IMR-90 (cell line): ENCODE measurements around the gene NDC80. TPM values are rescaled to one million over a fixed set of nuclear protein-coding genes. Genes with fewer than 3 reads are reported as not detected.

Experiments
- ATAC-seq: fragments of 200-7000 bp; cut with Tn5 transposase; 2 replicates; pipeline ENCODE4 v1.9.1; 2020; ENCODE audit warnings: low read depth, mild to moderate bottlenecking, moderate library complexity
- BruUV-seq: library from RNA; stranded (reverse); fragments of 400-500 nt; replicated peaks from 2 replicates; lab custom pipeline; 2021; lab: Mats Ljungman, UMichigan
- CTCF ChIA-PET: fragments of 300-600 bp; formaldehyde crosslinking; extraction: SDS; loops from one replicate; lab custom pipeline; 2021; ENCODE audit warnings: antibody characterized with exemption; lab: Yijun Ruan, JAX
- POLR2A ChIA-PET: fragments of 300-600 bp; sonication (Branson Sonifier 250); formaldehyde crosslinking; loops from one replicate; lab custom pipeline; 2022; ENCODE audit warnings: antibody characterized with exemption; ENCODE audit not compliant: unreplicated experiment; lab: Charles Lee
- DNase-seq: peaks from one replicate; pipeline ENCODE4 v3.0.0; 2013
- H2AFZ ChIP-seq: replicated peaks from 2 replicates; pipeline ENCODE3; 2013; ENCODE audit warnings: low read length, mild to moderate bottlenecking; ENCODE audit not compliant: poor library complexity
- H2AK5ac ChIP-seq: 2 replicates; pipeline ENCODE4 v1.6.1; 2013; ENCODE audit warnings: low read depth, low read length, inconsistent platforms
- H2AK9ac ChIP-seq: replicated peaks from 2 replicates; pipeline ENCODE3; 2013; ENCODE audit warnings: mild to moderate bottlenecking, low read depth, low read length, moderate library complexity; ENCODE audit not compliant: poor library complexity
- H2BK120ac ChIP-seq: 2 replicates; pipeline ENCODE4 v1.6.1; 2013; ENCODE audit warnings: low read depth, low read length, inconsistent platforms
- H2BK15ac ChIP-seq: 3 replicates; pipeline ENCODE4 v1.6.1; 2013; ENCODE audit warnings: low read depth, low read length, inconsistent platforms
- H2BK20ac ChIP-seq: 2 replicates; pipeline ENCODE4 v1.6.1; 2013; ENCODE audit warnings: low read depth, mild to moderate bottlenecking, inconsistent platforms, low read length, moderate library complexity
- H2BK5ac ChIP-seq: 2 replicates; pipeline ENCODE4 v1.6.1; 2013; ENCODE audit warnings: mild to moderate bottlenecking, low read depth, low read length, inconsistent platforms; ENCODE audit not compliant: poor library complexity, severe bottlenecking
- H3K14ac ChIP-seq: replicated peaks from 2 replicates; pipeline ENCODE4 v1.6.1; 2013; ENCODE audit warnings: low read depth, low read length, inconsistent platforms
- H3K18ac ChIP-seq: 2 replicates; pipeline ENCODE4 v1.6.1; 2013; ENCODE audit warnings: low read depth, low read length, control low read depth
- H3K23ac ChIP-seq: 2 replicates; pipeline ENCODE4 v1.6.1; 2013; ENCODE audit warnings: low read depth, low read length, inconsistent platforms
- H3K27ac ChIP-seq: 2 replicates; pipeline ENCODE4 v1.5.1; 2013; ENCODE audit warnings: mild to moderate bottlenecking, control low read depth, low read length; ENCODE audit not compliant: insufficient read depth
- H3K27me3 ChIP-seq: 2 replicates; pipeline ENCODE4 v1.6.1; 2013; ENCODE audit warnings: low read length; ENCODE audit not compliant: control insufficient read depth, insufficient read depth
- H3K36me3 ChIP-seq: 2 replicates; pipeline ENCODE4 v1.6.1; 2013; ENCODE audit warnings: low read length, mixed read lengths; ENCODE audit not compliant: control insufficient read depth, insufficient read depth
- H3K4ac ChIP-seq: 2 replicates; pipeline ENCODE4 v1.6.1; 2013; ENCODE audit warnings: low read depth, low read length, inconsistent platforms
- H3K4me1 ChIP-seq: 2 replicates; pipeline ENCODE4 v1.6.1; 2013; ENCODE audit warnings: low read length, mixed read lengths; ENCODE audit not compliant: control insufficient read depth, insufficient read depth
- H3K4me2 ChIP-seq: 2 replicates; pipeline ENCODE4 v1.6.1; 2013; ENCODE audit warnings: low read depth, mild to moderate bottlenecking, control low read depth, low read length, moderate library complexity
- H3K4me3 ChIP-seq: 2 replicates; pipeline ENCODE4 v1.5.1; 2013; ENCODE audit warnings: low read depth, mild to moderate bottlenecking, control low read depth, low read length, moderate library complexity; ENCODE audit not compliant: insufficient read depth
- H3K56ac ChIP-seq: 2 replicates; pipeline ENCODE4 v1.6.1; 2013; ENCODE audit warnings: low read length, inconsistent platforms; ENCODE audit not compliant: insufficient read depth; ENCODE audit errors: extremely low read depth
- H3K79me1 ChIP-seq, 2 experiments: 2 replicates each; pipeline ENCODE4 v1.6.1; 2013; ENCODE audit warnings: low read length in 2 of 2, inconsistent platforms in 1 of 2, low read depth in 1 of 2
- H3K9ac ChIP-seq: 2 replicates; pipeline ENCODE4 v1.6.1; 2013; ENCODE audit warnings: low read depth, low read length, control low read depth
- H3K9me1 ChIP-seq: 2 replicates; pipeline ENCODE4 v1.6.1; 2013; ENCODE audit warnings: low read length, inconsistent platforms; ENCODE audit not compliant: insufficient read depth
- H3K9me3 ChIP-seq: 2 replicates; pipeline ENCODE4 v1.6.1; 2013; ENCODE audit warnings: low read length; ENCODE audit not compliant: control insufficient read depth, insufficient read depth
- H4K20me1 ChIP-seq: 2 replicates; pipeline ENCODE4 v1.6.1; 2013; ENCODE audit warnings: low read length, inconsistent platforms; ENCODE audit not compliant: insufficient read depth
- H4K5ac ChIP-seq: 2 replicates; pipeline ENCODE4 v1.6.1; 2013; ENCODE audit warnings: mild to moderate bottlenecking, low read depth, low read length, control low read depth
- H4K8ac ChIP-seq, 2 experiments: 2 replicates each; pipeline ENCODE4 v1.6.1; 2013; ENCODE audit warnings: low read depth in 2 of 2, low read length in 2 of 2, control low read depth in 1 of 2, inconsistent platforms in 1 of 2
- H4K91ac ChIP-seq: 2 replicates; pipeline ENCODE4 v1.6.1; 2013; ENCODE audit warnings: low read depth, low read length, inconsistent platforms; ENCODE audit not compliant: insufficient read depth
- BHLHE40 ChIP-seq: fragments of 150-350 bp; IDR thresholded peaks from 2 replicates; pipeline ENCODE4 v1.6.1; 2016; ENCODE audit warnings: mild to moderate bottlenecking, low read depth, low read length
- CHD1 ChIP-seq: IDR thresholded peaks from 2 replicates; pipeline ENCODE4 v1.6.1; 2012; ENCODE audit warnings: low read depth, low read length, improper control_type of control experiment
- MXI1 ChIP-seq: IDR thresholded peaks from 2 replicates; pipeline ENCODE4 v1.6.1; 2012; ENCODE audit warnings: low read depth, mild to moderate bottlenecking, low read length, moderate library complexity, borderline replicate concordance
- RCOR1 ChIP-seq: IDR thresholded peaks from 2 replicates; pipeline ENCODE4 v1.6.1; 2012; ENCODE audit warnings: mild to moderate bottlenecking, low read length, improper control_type of control experiment; ENCODE audit not compliant: insufficient replicate concordance
- RFX5 ChIP-seq: IDR thresholded peaks from 2 replicates; pipeline ENCODE4 v1.8.0; 2012; ENCODE audit warnings: low read depth, mild to moderate bottlenecking, low read length, moderate library complexity
- USF2 ChIP-seq: fragments of 150-350 bp; IDR thresholded peaks from 2 replicates; pipeline ENCODE4 v1.6.1; 2017; ENCODE audit warnings: mild to moderate bottlenecking, antibody characterized with exemption, low read length, low read depth
- WGBS, 2 experiments: methylation state at CpG; one replicate each; pipeline versions ENCODE4 v1.1.5 to v1.1.7; 2013; ENCODE audit warnings: missing lambda C conversion rate in 2 of 2; ENCODE audit not compliant: insufficient read length in 1 of 2; ENCODE audit errors: extremely low coverage in 2 of 2; 5-methylcytosine and 5-hydroxymethylcytosine counted together
- dilution Hi-C: fragments of 300-500 bp; cut with HindIII; formaldehyde crosslinking; loops from one replicate; pipeline ENCODE4 v1.14.3; 2018; ENCODE audit warnings: low sequenced_read_pairs; ENCODE audit not compliant: unreplicated experiment
- in situ Hi-C: fragments of 300-500 bp; cut with MboI; formaldehyde crosslinking; loops from 3 replicates; pipeline ENCODE4 v1.14.3; 2019; ENCODE audit warnings: low sequenced_read_pairs, inconsistent platforms, mixed read lengths
- intact Hi-C: fragments of 100-400 bp; cut with micrococcal nuclease; formaldehyde crosslinking; loops from 2 replicates; pipeline ENCODE4 v1.10.0; 2022
- polyA plus RNA-seq, 3 experiments: library from polyadenylated mRNA; depleted of rRNA; stranded (reverse); fragments of >200 nt; gene quantifications; 2 replicates each; pipeline ENCODE4 v1.2.3, GENCODE V29; 2012; ENCODE audit warnings: low replicate concordance in 1 of 3
- total RNA-seq: library from RNA; depleted of rRNA; stranded (reverse); fragments of >200 nt; gene quantifications from 2 replicates; pipeline ENCODE4 v1.2.3, GENCODE V29; 2012

Gene NDC80
- total and polyA plus RNA-seq, 2 of the 4 experiments (the other 2 are of a cell fraction): 11.8 to 15.5 TPM

GRCh38 chr18:2644535-2644934 is 73.2 kb downstream of the NDC80 start:
- intact Hi-C loops: no loop called here
- Histone ChIP-seq H3K27me3 (no peaks in the 10 kb centered on the region), H3K79me1 (no peaks in the 10 kb centered on the region), H3K9me1 (no peaks in the 10 kb centered on the region), H3K4me2 (no peak overlapping the region), H3K23ac (no peak overlapping the region), H3K27ac (no peak overlapping the region), H3K4ac (no peak overlapping the region), H3K9ac (no peak overlapping the region), H4K8ac (no peak overlapping the region), H4K91ac (no peak overlapping the region), H3K4me3 (no peak overlapping the region), H3K18ac (no peak overlapping the region), H3K14ac (no peak overlapping the region), H3K56ac (no peak overlapping the region), H2AK9ac (no peak overlapping the region), H3K9me3 (no peaks in the 10 kb centered on the region), H2AFZ (no peak overlapping the region), H2BK20ac (no peak overlapping the region), H2BK120ac (no peak overlapping the region), H2AK5ac (no peak overlapping the region), H2BK5ac (no peak overlapping the region), H3K4me1 (no peaks in the 10 kb centered on the region), H2BK15ac (no peak overlapping the region), H3K36me3 (no peaks in the 10 kb centered on the region), H4K20me1 (no peaks in the 10 kb centered on the region), H4K5ac (no peak overlapping the region)
- ChIA-PET CTCF (no interaction called here), POLR2A (no interaction called here)
- in situ Hi-C loops: no loop called here
- TF ChIP-seq USF2 (no peak), CHD1 (no peak), BHLHE40 (no peak), RFX5 (no peak), RCOR1 (no peak), MXI1 (no peak)
- DNase-seq (no peak), ATAC-seq (no peak)
- BruUV-seq: no TSS peak
- WGBS, 2 experiments: no CpG with 5 or more reads among the region's 1 CpG
- dilution Hi-C loops: no loop called here
